HEK293 (cell line): ENCODE data around the gene MMP11.
A peak's percentile ranks its signal among the peaks of the same experiment; 100 is the strongest.

ENCODE experiments used
- CTCF ChIA-PET: fragments of 350-600 bp; formaldehyde crosslinking; extraction: SDS; loops from one replicate; lab custom pipeline; 2021; ENCODE audit warnings: antibody characterized with exemption; lab: Yijun Ruan, JAX
- POLR2A ChIA-PET: fragments of 300-600 bp; formaldehyde crosslinking; extraction: SDS; loops from one replicate; lab custom pipeline; 2020; ENCODE audit warnings: antibody characterized with exemption, inconsistent platforms; lab: Yijun Ruan, JAX
- H3K27ac ChIP-seq: fragments of 200-500 bp; sonication (Bioruptor generic); 2 replicates; pipeline ENCODE4 v1.5.1; 2014; ENCODE audit warnings: low read depth, low read length, control low read depth, inconsistent platforms; ENCODE audit errors: extremely low read depth
- H3K36me3 ChIP-seq, 2 experiments: fragments of 200-500 bp in 1 of 2; sonication (Bioruptor generic) in 1 of 2; 1 replicate in 1 of 2; 2 replicates in 1 of 2; pipeline ENCODE4 v1.5.1; 2014 to 2017; ENCODE audit warnings: inconsistent platforms in 2 of 2, low read length in 2 of 2; ENCODE audit not compliant: control insufficient read depth in 2 of 2, insufficient read depth in 1 of 2
- H3K4me1 ChIP-seq: fragments of 200-500 bp; sonication (Bioruptor generic); 2 replicates; pipeline ENCODE4 v1.5.1; 2014; ENCODE audit warnings: mild to moderate bottlenecking, low read length, inconsistent platforms; ENCODE audit not compliant: control insufficient read depth, insufficient read depth
- H3K4me3 ChIP-seq: 2 replicates; pipeline ENCODE4 v1.5.1; 2011; ENCODE audit warnings: low read depth, mild to moderate bottlenecking, control low read depth, low read length, moderate library complexity
- H3K9me3 ChIP-seq: fragments of 200-500 bp; sonication (Bioruptor generic); 2 replicates; pipeline ENCODE4 v1.5.1; 2014; ENCODE audit warnings: low read depth, low read length, inconsistent platforms; ENCODE audit not compliant: control insufficient read depth, insufficient read depth
- HOXD13 ChIP-seq: sonication (generic); formaldehyde crosslinking; IDR thresholded peaks from 2 replicates; pipeline ENCODE4 v1.8.0; 2022; ENCODE audit warnings: missing genetic modification reagents, borderline replicate concordance
- KLF16 ChIP-seq: fragments of 450-650 bp; formaldehyde crosslinking; IDR thresholded peaks from 2 replicates; pipeline ENCODE4 v1.5.1; 2017; ENCODE audit warnings: missing biosample characterization, missing genetic modification characterization
- ZFP69B ChIP-seq: fragments of 450-650 bp; formaldehyde crosslinking; IDR thresholded peaks from 2 replicates; pipeline ENCODE4 v1.5.1; 2016; ENCODE audit warnings: missing biosample characterization, missing genetic modification characterization
- ZIC2 ChIP-seq: fragments of 450-650 bp; formaldehyde crosslinking; IDR thresholded peaks from 2 replicates; pipeline ENCODE4 v1.5.1; 2016; ENCODE audit warnings: missing biosample characterization, missing genetic modification characterization
- ZNF121 ChIP-seq: fragments of 450-650 bp; formaldehyde crosslinking; IDR thresholded peaks from 2 replicates; pipeline ENCODE4 v1.5.1; 2016; ENCODE audit warnings: missing biosample characterization, missing genetic modification characterization
- ZNF311 ChIP-seq: fragments of 450-650 bp; formaldehyde crosslinking; IDR thresholded peaks from 2 replicates; pipeline ENCODE4 v1.5.1; 2017; ENCODE audit warnings: missing biosample characterization, missing genetic modification characterization, borderline replicate concordance
- ZNF350 ChIP-seq: fragments of 450-650 bp; formaldehyde crosslinking; IDR thresholded peaks from 2 replicates; pipeline ENCODE4 v1.5.0; 2017; ENCODE audit warnings: missing biosample characterization, mild to moderate bottlenecking, missing genetic modification characterization
- ZNF561 ChIP-seq: fragments of 450-650 bp; IDR thresholded peaks from 2 replicates; pipeline ENCODE4 v1.5.1; 2018; ENCODE audit warnings: missing biosample characterization, missing genetic modification characterization, borderline replicate concordance
- ZNF585B ChIP-seq: fragments of 450-650 bp; formaldehyde crosslinking; IDR thresholded peaks from 2 replicates; pipeline ENCODE4 v1.5.1; 2016; ENCODE audit warnings: missing biosample characterization, missing genetic modification characterization
- ZNF776 ChIP-seq: fragments of 450-650 bp; formaldehyde crosslinking; IDR thresholded peaks from 2 replicates; pipeline ENCODE4 v1.5.0; 2017; ENCODE audit warnings: missing biosample characterization, missing genetic modification characterization, borderline replicate concordance
- TF ChIP-seq, protein P1 (sequence below): fragments of 450-650 bp; formaldehyde crosslinking; conservative IDR thresholded peaks from 2 replicates; pipeline ENCODE4 v1.5.1; 2016; ENCODE audit warnings: low read depth, missing biosample characterization, missing genetic modification characterization
- TF ChIP-seq, protein P2 (sequence below): fragments of 450-650 bp; formaldehyde crosslinking; IDR thresholded peaks from 2 replicates; pipeline ENCODE4 v1.5.1; 2016; ENCODE audit warnings: missing biosample characterization, missing genetic modification characterization
- TF ChIP-seq, protein P3 (sequence below): fragments of 450-650 bp; formaldehyde crosslinking; conservative IDR thresholded peaks from 2 replicates; pipeline ENCODE4 v1.5.1; 2016; ENCODE audit warnings: low read depth, missing biosample characterization, missing genetic modification characterization
- TF ChIP-seq, protein P4 (sequence below): fragments of 450-650 bp; formaldehyde crosslinking; IDR thresholded peaks from 2 replicates; pipeline ENCODE4 v1.5.1; 2017; ENCODE audit warnings: missing biosample characterization, missing genetic modification characterization
- TF ChIP-seq, protein P5 (sequence below): fragments of 450-650 bp; formaldehyde crosslinking; IDR thresholded peaks from 2 replicates; pipeline ENCODE4 v1.5.1; 2016; ENCODE audit warnings: missing biosample characterization, missing genetic modification characterization, low read depth

The MMP11 gene

DNA sequence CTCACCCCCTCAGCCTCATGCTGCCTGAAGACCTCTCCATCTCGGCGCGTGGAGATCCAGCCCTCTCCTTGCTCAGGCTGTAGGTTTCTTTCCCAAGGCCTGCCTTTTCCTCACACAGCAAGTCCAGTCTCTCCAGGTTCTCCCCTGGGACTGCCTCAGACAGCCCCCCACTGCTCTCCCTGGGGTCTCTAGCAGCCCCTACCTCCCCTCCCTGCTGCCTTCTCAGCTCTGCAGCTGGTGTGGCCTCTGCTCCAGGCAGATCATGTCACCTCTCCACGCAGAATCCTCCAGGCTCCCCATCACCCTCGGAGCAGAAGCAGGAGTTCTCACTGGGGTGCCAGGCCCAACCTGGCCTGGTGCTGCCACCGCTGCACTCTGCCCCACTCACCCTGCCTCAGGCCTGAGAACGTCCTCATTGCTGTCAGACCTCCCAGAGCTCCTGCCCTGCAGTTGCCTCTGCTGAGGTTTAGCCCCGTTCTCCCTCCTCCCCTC is 29.3 kb downstream of the MMP11 start:
- POLR2A ChIA-PET: interaction anchor here (0.7 kb wide), 1 partner anchor 10 kb away, joined by 3 read pairs; no protein-coding TSS in a partner anchor

DNA sequence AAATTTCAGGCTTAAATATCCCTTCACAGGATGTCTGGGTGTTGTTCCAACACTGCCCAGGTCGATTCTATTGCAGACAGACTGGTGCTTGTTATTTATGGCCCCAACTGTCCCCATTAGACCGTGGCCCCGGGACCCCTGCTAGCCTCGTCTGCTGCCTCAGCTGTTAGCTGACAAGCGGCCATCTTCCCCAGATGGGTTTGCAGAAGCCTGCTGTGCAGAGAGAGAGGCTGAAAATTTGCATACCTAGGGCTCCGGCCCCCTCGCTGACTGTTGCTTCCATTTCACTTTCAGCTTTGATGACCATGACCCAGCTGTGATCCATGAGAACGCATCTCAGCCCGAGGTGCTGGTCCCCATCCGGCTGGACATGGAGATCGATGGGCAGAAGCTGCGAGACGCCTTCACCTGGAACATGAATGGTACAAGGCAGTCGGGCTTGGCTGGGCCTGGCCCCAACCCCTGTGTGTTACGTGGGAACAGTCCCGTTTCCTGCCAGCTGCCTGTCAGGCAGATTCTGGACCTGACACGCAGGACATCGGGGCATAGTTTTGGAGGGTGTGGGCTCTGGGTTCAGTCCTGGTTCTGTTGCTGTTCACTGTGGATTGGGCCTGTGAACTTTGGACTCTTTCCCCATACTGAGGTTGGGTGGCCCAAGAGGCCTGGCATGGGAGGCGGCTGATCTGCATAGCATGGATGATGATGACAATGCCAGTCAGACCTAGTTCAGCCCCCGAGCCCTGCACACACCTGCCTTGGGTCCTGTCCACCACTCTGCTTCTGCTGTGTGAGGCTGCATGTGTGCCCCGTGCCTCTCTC is 30.6 kb downstream of the MMP11 start:
- no peak for TF ChIP-seq ZFP69B (tag by site-specific recombination)
- no peak for TF ChIP-seq ZNF350
- TF ChIP-seq, protein P1, sequence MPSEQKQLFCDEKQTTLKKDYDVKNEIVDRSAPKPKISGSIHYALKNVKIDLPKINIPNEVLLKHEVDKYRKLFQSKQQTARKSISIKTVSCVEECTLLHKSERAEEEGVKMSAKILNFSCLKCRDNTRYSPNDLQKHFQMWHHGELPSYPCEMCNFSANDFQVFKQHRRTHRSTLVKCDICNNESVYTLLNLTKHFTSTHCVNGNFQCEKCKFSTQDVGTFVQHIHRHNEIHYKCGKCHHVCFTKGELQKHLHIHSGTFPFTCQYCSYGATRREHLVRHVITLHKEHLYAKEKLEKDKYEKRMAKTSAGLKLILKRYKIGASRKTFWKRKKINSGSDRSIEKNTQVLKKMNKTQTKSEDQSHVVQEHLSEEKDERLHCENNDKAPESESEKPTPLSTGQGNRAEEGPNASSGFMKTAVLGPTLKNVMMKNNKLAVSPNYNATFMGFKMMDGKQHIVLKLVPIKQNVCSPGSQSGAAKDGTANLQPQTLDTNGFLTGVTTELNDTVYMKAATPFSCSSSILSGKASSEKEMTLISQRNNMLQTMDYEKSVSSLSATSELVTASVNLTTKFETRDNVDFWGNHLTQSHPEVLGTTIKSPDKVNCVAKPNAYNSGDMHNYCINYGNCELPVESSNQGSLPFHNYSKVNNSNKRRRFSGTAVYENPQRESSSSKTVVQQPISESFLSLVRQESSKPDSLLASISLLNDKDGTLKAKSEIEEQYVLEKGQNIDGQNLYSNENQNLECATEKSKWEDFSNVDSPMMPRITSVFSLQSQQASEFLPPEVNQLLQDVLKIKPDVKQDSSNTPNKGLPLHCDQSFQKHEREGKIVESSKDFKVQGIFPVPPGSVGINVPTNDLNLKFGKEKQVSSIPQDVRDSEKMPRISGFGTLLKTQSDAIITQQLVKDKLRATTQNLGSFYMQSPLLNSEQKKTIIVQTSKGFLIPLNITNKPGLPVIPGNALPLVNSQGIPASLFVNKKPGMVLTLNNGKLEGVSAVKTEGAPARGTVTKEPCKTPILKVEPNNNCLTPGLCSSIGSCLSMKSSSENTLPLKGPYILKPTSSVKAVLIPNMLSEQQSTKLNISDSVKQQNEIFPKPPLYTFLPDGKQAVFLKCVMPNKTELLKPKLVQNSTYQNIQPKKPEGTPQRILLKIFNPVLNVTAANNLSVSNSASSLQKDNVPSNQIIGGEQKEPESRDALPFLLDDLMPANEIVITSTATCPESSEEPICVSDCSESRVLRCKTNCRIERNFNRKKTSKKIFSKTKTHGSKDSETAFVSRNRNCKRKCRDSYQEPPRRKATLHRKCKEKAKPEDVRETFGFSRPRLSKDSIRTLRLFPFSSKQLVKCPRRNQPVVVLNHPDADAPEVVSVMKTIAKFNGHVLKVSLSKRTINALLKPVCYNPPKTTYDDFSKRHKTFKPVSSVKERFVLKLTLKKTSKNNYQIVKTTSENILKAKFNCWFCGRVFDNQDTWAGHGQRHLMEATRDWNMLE: no peak
- TF ChIP-seq, protein P2, sequence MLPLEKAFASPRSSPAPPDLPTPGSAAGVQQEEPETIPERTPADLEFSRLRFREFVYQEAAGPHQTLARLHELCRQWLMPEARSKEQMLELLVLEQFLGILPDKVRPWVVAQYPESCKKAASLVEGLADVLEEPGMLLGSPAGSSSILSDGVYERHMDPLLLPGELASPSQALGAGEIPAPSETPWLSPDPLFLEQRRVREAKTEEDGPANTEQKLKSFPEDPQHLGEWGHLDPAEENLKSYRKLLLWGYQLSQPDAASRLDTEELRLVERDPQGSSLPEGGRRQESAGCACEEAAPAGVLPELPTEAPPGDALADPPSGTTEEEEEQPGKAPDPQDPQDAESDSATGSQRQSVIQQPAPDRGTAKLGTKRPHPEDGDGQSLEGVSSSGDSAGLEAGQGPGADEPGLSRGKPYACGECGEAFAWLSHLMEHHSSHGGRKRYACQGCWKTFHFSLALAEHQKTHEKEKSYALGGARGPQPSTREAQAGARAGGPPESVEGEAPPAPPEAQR (tag by site-specific recombination): no peak
- TF ChIP-seq ZNF776 (tag by site-specific recombination): no peak
- TF ChIP-seq ZNF121: no peak
- POLR2A ChIA-PET: no interaction called here
- Histone ChIP-seq H3K36me3 (peaks cover 43 to 87% of the 10 kb centered on the region in 2 experiments), H3K27ac (no peak overlapping the region), H3K4me1 (no peaks in the 10 kb centered on the region), H3K9me3 (no peaks in the 10 kb centered on the region), H3K4me3 (no peak overlapping the region)
- CTCF ChIA-PET: interaction anchor here (0.6 kb wide), 1 partner anchor 20 kb away, joined by 3 read pairs; no protein-coding TSS in a partner anchor

More for the DNA sequence above, 29.3 kb downstream of the MMP11 start:
- CTCF ChIA-PET: no interaction called here
- H3K4me1 ChIP-seq: no peaks in the 10 kb centered on the region
- TF ChIP-seq ZNF311 (no peak), ZIC2 (peak; percentile 95), ZNF585B (no peak)
- no peaks in the 10 kb centered on the region for H3K9me3 ChIP-seq
- H3K36me3 ChIP-seq: peaks cover 51 to 88% of the 10 kb centered on the region in 2 experiments
- no peak overlapping the region for H3K27ac ChIP-seq
- no peak overlapping the region for H3K4me3 ChIP-seq

DNA sequence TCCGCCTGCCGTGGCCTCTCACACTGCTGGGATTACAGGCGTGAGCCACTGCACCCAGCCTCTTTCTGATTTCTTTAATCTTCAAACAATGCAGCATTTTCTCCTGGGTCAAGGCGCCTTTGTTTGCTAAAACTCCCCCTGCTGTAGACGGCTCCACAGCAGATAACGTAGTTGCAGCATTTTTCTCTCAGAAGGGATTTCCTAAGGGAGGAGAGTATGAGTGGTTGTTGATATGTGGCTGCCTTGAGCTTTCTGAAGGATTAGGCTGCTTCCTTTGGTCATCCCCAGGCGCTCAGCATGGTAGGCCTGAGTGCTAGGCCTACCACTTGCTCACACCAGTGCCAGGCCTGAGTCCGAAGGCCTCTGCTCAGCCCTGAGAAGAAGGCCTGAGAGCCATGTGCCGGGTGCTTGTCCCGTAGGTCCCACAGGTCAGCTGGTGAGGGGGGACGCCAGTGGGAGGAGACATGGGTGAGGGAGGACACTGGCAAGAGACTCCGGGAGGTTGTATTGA is 32.2 kb downstream of the MMP11 start:
- H3K4me3 ChIP-seq: no peak overlapping the region
- peaks cover 39 to 77% of the 10 kb centered on the region in 2 experiments for H3K36me3 ChIP-seq
- CTCF ChIA-PET: no interaction called here
- no peak overlapping the region for H3K27ac ChIP-seq
- no peaks in the 10 kb centered on the region for H3K4me1 ChIP-seq
- POLR2A ChIA-PET: no interaction called here
- H3K9me3 ChIP-seq: no peaks in the 10 kb centered on the region
- TF ChIP-seq ZNF561 (no peak), HOXD13 (CRISPR knock-in tag) (no peak), KLF16 (no peak)
- TF ChIP-seq, protein P3, sequence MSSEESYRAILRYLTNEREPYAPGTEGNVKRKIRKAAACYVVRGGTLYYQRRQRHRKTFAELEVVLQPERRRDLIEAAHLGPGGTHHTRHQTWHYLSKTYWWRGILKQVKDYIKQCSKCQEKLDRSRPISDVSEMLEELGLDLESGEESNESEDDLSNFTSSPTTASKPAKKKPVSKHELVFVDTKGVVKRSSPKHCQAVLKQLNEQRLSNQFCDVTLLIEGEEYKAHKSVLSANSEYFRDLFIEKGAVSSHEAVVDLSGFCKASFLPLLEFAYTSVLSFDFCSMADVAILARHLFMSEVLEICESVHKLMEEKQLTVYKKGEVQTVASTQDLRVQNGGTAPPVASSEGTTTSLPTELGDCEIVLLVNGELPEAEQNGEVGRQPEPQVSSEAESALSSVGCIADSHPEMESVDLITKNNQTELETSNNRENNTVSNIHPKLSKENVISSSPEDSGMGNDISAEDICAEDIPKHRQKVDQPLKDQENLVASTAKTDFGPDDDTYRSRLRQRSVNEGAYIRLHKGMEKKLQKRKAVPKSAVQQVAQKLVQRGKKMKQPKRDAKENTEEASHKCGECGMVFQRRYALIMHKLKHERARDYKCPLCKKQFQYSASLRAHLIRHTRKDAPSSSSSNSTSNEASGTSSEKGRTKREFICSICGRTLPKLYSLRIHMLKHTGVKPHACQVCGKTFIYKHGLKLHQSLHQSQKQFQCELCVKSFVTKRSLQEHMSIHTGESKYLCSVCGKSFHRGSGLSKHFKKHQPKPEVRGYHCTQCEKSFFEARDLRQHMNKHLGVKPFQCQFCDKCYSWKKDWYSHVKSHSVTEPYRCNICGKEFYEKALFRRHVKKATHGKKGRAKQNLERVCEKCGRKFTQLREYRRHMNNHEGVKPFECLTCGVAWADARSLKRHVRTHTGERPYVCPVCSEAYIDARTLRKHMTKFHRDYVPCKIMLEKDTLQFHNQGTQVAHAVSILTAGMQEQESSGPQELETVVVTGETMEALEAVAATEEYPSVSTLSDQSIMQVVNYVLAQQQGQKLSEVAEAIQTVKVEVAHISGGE: no peak
- TF ChIP-seq, protein P4, sequence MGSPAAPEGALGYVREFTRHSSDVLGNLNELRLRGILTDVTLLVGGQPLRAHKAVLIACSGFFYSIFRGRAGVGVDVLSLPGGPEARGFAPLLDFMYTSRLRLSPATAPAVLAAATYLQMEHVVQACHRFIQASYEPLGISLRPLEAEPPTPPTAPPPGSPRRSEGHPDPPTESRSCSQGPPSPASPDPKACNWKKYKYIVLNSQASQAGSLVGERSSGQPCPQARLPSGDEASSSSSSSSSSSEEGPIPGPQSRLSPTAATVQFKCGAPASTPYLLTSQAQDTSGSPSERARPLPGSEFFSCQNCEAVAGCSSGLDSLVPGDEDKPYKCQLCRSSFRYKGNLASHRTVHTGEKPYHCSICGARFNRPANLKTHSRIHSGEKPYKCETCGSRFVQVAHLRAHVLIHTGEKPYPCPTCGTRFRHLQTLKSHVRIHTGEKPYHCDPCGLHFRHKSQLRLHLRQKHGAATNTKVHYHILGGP (tag by site-specific recombination): no peak
- TF ChIP-seq, protein P5, sequence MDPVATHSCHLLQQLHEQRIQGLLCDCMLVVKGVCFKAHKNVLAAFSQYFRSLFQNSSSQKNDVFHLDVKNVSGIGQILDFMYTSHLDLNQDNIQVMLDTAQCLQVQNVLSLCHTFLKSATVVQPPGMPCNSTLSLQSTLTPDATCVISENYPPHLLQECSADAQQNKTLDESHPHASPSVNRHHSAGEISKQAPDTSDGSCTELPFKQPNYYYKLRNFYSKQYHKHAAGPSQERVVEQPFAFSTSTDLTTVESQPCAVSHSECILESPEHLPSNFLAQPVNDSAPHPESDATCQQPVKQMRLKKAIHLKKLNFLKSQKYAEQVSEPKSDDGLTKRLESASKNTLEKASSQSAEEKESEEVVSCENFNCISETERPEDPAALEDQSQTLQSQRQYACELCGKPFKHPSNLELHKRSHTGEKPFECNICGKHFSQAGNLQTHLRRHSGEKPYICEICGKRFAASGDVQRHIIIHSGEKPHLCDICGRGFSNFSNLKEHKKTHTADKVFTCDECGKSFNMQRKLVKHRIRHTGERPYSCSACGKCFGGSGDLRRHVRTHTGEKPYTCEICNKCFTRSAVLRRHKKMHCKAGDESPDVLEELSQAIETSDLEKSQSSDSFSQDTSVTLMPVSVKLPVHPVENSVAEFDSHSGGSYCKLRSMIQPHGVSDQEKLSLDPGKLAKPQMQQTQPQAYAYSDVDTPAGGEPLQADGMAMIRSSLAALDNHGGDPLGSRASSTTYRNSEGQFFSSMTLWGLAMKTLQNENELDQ (tag by site-specific recombination): no peak
